Epithelial cell of prostate (primary cell): ENCODE results near the gene HMHB1.

Experiments used
- DNase-seq: peaks from one replicate; pipeline ENCODE4 v3.0.0-alpha.2; 2011; ENCODE audit warnings: low read depth, low spot score
- H3K27ac ChIP-seq: fragments of 450-650 bp; 2 replicates; pipeline ENCODE4 v1.5.1; 2017; ENCODE audit warnings: mild to moderate bottlenecking

The HMHB1 gene

GRCh38 chr5:143812085-143812705 lies at the start of gene HMHB1:
Gene HMHB1 (plus strand): TSS chr5:143812161.
- no peak within 1 kb of the TSS for H3K27ac ChIP-seq
- DNase-seq: no peak

- no peak for DNase-seq
- no peak overlapping the region for H3K27ac ChIP-seq
These were observed 49.2 kb upstream of the HMHB1 start for GRCh38 chr5:143762636-143763220.

- H3K27ac ChIP-seq: no peak overlapping the region
- no peak for DNase-seq
These were observed 44.8 kb upstream of the HMHB1 start for GRCh38 chr5:143767162-143767561.

- no peak for DNase-seq
These were observed 42.8 kb upstream of the HMHB1 start for GRCh38 chr5:143769026-143769786.

GRCh38 chr5:143770450-143770849 lies 41.5 kb upstream of the HMHB1 start:
- H3K27ac ChIP-seq: no peak overlapping the region
- DNase-seq: no peak

More at GRCh38 chr5:143769026-143769786, 42.8 kb upstream of the HMHB1 start:
- H3K27ac ChIP-seq: no peak overlapping the region

GRCh38 chr5:143771189-143771588 lies 40.8 kb upstream of the HMHB1 start:
- H3K27ac ChIP-seq: no peak overlapping the region
- DNase-seq: no peak

- H3K27ac ChIP-seq: no peak overlapping the region
- no peak for DNase-seq
These were observed 40.4 kb upstream of the HMHB1 start for GRCh38 chr5:143771602-143772001.

GRCh38 chr5:143772621-143773020 lies 39.3 kb upstream of the HMHB1 start:
- H3K27ac ChIP-seq: no peak overlapping the region
- DNase-seq: no peak

GRCh38 chr5:143775258-143775657 lies 36.7 kb upstream of the HMHB1 start:
- H3K27ac ChIP-seq: no peak overlapping the region
- peak; percentile 3 for DNase-seq

- no peak overlapping the region for H3K27ac ChIP-seq
- DNase-seq: no peak
These were observed 35.0 kb upstream of the HMHB1 start for GRCh38 chr5:143776951-143777350.

GRCh38 chr5:143779506-143779905 lies 32.5 kb upstream of the HMHB1 start:
- no peak for DNase-seq
- no peak overlapping the region for H3K27ac ChIP-seq

- H3K27ac ChIP-seq: no peak overlapping the region
- peak; percentile 2 for DNase-seq
These were observed 29.9 kb upstream of the HMHB1 start for GRCh38 chr5:143781993-143782520.

- H3K27ac ChIP-seq: no peak overlapping the region
- no peak for DNase-seq
These were observed 29.2 kb upstream of the HMHB1 start for GRCh38 chr5:143782588-143783386.

GRCh38 chr5:143788401-143788800 lies 23.6 kb upstream of the HMHB1 start:
- no peak for DNase-seq
- H3K27ac ChIP-seq: no peak overlapping the region

- no peak for DNase-seq
- no peak overlapping the region for H3K27ac ChIP-seq
These were observed 21.4 kb upstream of the HMHB1 start for GRCh38 chr5:143790457-143791112.

GRCh38 chr5:143791848-143792731 lies 19.9 kb upstream of the HMHB1 start:
- no peak for DNase-seq
- no peak overlapping the region for H3K27ac ChIP-seq

- no peak for DNase-seq
- no peak overlapping the region for H3K27ac ChIP-seq
These were observed 18.7 kb upstream of the HMHB1 start for GRCh38 chr5:143793249-143793648.

- DNase-seq: no peak
- H3K27ac ChIP-seq: no peak overlapping the region
These were observed 15.8 kb upstream of the HMHB1 start for GRCh38 chr5:143796125-143796524.

- no peak for DNase-seq
- H3K27ac ChIP-seq: no peak overlapping the region
These were observed 15.2 kb upstream of the HMHB1 start for GRCh38 chr5:143796753-143797152.
